Endothelial cell of umbilical vein (primary cell): ENCODE measurements around the gene HEATR1. TPM values are rescaled to one million over a fixed set of nuclear protein-coding genes. Genes with fewer than 3 reads are reported as not detected.
A peak's percentile ranks its signal among the peaks of the same experiment; 100 is the strongest.
"Not testable (repeated sequence)": the region's sequence is repeated elsewhere in the genome, so short reads cannot be mapped to it uniquely, and the experiment has no call there.

Experiments used
- BruUV-seq: library from RNA; stranded (reverse); fragments of 400-500 nt; replicated peaks from 2 replicates; lab custom pipeline; 2021; lab: Mats Ljungman, UMichigan
- CTCF ChIA-PET: fragments of 300-600, 350-600 bp; sonication (Branson Sonifier 250); formaldehyde crosslinking; loops from one replicate; lab custom pipeline; 2021; ENCODE audit warnings: antibody characterized with exemption, inconsistent platforms; lab: Charles Lee
- POLR2A ChIA-PET: fragments of 300-600, 350-600 bp; sonication (Branson Sonifier 250); formaldehyde crosslinking; loops from one replicate; lab custom pipeline; 2021; ENCODE audit warnings: antibody characterized with exemption, inconsistent platforms; lab: Charles Lee
- DNase-seq: peaks from one replicate; pipeline ENCODE4 v3.0.0-alpha.2; 2011; ENCODE audit warnings: low read depth, low spot score
- FAIRE-seq: peaks from 2 replicates; lab custom pipeline; 2011; peaks lifted over from hg19 to GRCh38; lab: Jason Lieb, UNC
- H2AFZ ChIP-seq: 2 replicates; pipeline ENCODE4 v1.6.0; 2012; ENCODE audit warnings: low read depth, low read length, control low read depth, inconsistent platforms
- H3K27ac ChIP-seq: 2 replicates; pipeline ENCODE4 v1.5.1; 2011; ENCODE audit warnings: low read depth, mild to moderate bottlenecking, control low read depth, low read length, moderate library complexity; ENCODE audit not compliant: insufficient read depth
- H3K27me3 ChIP-seq, 2 experiments: 2 replicates each; pipeline versions ENCODE4 v1.6.0 to v1.6.1; 2011; ENCODE audit warnings: low read length in 2 of 2, mixed read lengths in 1 of 2; ENCODE audit not compliant: control insufficient read depth in 2 of 2, insufficient read depth in 2 of 2
- H3K36me3 ChIP-seq, 2 experiments: 2 replicates in 1 of 2; 3 replicates in 1 of 2; pipeline ENCODE4 v1.5.1; 2011; ENCODE audit warnings: low read length in 2 of 2, mild to moderate bottlenecking in 1 of 2, moderate library complexity in 1 of 2; ENCODE audit not compliant: control insufficient read depth in 2 of 2, insufficient read depth in 2 of 2; ENCODE audit errors: extremely low read depth in 1 of 2
- H3K4me1 ChIP-seq: 3 replicates; pipeline ENCODE4 v1.5.1; 2011; ENCODE audit warnings: mild to moderate bottlenecking, low read length; ENCODE audit not compliant: control insufficient read depth, insufficient read depth; ENCODE audit errors: extremely low read depth
- H3K4me2 ChIP-seq: 2 replicates; pipeline ENCODE4 v1.6.1; 2011; ENCODE audit warnings: low read length, control low read depth, mixed read lengths; ENCODE audit not compliant: insufficient read depth
- H3K4me3 ChIP-seq, 3 experiments: fragments of 200-600 bp in 1 of 3; sonication (generic), shearing (Covaris generic) in 1 of 3; replicated peaks in 1 of 3; 2 replicates each; pipeline ENCODE4 v1.5.1; 2011 to 2016; ENCODE audit warnings: control low read depth in 3 of 3, low read length in 3 of 3, mild to moderate bottlenecking in 2 of 3, inconsistent platforms in 1 of 3, low read depth in 1 of 3, moderate library complexity in 1 of 3; ENCODE audit not compliant: insufficient read depth in 1 of 3
- H3K79me2 ChIP-seq: 2 replicates; pipeline ENCODE4 v1.6.0; 2012; ENCODE audit warnings: low read length, inconsistent platforms; ENCODE audit not compliant: control insufficient read depth, insufficient read depth
- H3K9ac ChIP-seq: replicated peaks from 2 replicates; pipeline ENCODE3; 2011; ENCODE audit warnings: low read length, control low read depth; ENCODE audit not compliant: insufficient read depth; ENCODE audit errors: extremely low read depth
- H3K9me1 ChIP-seq: replicated peaks from 3 replicates; pipeline ENCODE4 v1.6.0; 2011; ENCODE audit warnings: mild to moderate bottlenecking, low read length; ENCODE audit not compliant: control insufficient read depth, insufficient read depth; ENCODE audit errors: extremely low read depth
- H3K9me3 ChIP-seq: replicated peaks from 2 replicates; pipeline ENCODE4 v1.5.1; 2012; ENCODE audit warnings: low read length, inconsistent platforms; ENCODE audit not compliant: control insufficient read depth, insufficient read depth
- H4K20me1 ChIP-seq: replicated peaks from 2 replicates; pipeline ENCODE3; 2011; ENCODE audit warnings: mild to moderate bottlenecking, low read length; ENCODE audit not compliant: control insufficient read depth, insufficient read depth; ENCODE audit errors: extremely low read depth
- EZH2 ChIP-seq: IDR thresholded peaks from 2 replicates; pipeline ENCODE4 v1.6.1; 2012; ENCODE audit warnings: borderline replicate concordance, low read depth, mild to moderate bottlenecking, moderate library complexity, low read length, inconsistent platforms; ENCODE audit not compliant: severe bottlenecking
- GATA2 ChIP-seq: IDR thresholded peaks from 2 replicates; pipeline ENCODE4 v1.7.0; 2011; ENCODE audit warnings: low read depth, mild to moderate bottlenecking, moderate library complexity, mixed read lengths, low read length; ENCODE audit not compliant: insufficient read length, insufficient read depth
- POLR2A ChIP-seq: IDR thresholded peaks from 2 replicates; pipeline ENCODE4 v1.6.1; 2012; ENCODE audit warnings: low read depth, mild to moderate bottlenecking, control low read depth, low read length
- dilution Hi-C: fragments of 300-500 bp; cut with MboI; formaldehyde crosslinking; loops from one replicate; pipeline ENCODE4 v1.15.0; 2019; ENCODE audit warnings: low sequenced_read_pairs; ENCODE audit not compliant: extremely low pct_ligation_motif_present
- intact Hi-C: fragments of 100-400 bp; cut with micrococcal nuclease; formaldehyde crosslinking; loops from one replicate; pipeline ENCODE4 v1.10.0; 2022
- polyA plus RNA-seq, 4 experiments: library from polyadenylated mRNA; depleted of rRNA in 3 of 4; stranded (reverse) in 3 of 4; unstranded in 1 of 4; fragments of >200 nt; gene quantifications; 2 replicates each; pipeline versions ENCODE4 v1.2.1 to v1.2.3, GENCODE V29; 2011 to 2012; ENCODE audit warnings: missing spikeins in 1 of 4
- total RNA-seq: library from RNA; stranded (reverse); gene quantifications from 2 replicates; pipeline ENCODE4 v1.2.3, GENCODE V29; 2021
- TF ChIP-seq, protein P1 (sequence below): IDR thresholded peaks from 2 replicates; pipeline ENCODE4 v1.6.1; 2011; ENCODE audit not compliant: insufficient read depth, insufficient read length

The HEATR1 gene
- total and polyA plus RNA-seq, 2 donors (not counting 3 experiments of a cell fraction or from before 2014, with no cell fraction given): 8.4 to 62.0 TPM

DNA sequence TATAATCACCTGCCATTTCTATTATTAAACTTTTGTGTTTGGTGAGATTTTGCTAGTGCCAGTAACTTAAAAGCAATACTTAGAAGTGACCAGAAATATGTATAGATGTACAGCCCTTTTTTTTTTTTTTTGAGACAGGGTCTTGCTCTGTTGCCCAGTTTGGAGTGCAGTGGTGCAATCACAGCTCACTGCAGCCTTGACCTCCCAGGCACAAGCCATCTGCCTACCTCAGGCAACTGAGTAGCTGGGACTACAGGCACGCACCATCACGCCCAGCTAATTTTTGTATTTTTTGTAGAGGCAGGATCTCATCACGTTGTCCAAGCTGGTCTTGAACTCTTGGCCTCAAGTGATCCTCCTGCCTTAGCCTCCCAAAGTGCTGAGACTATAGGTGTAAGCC, 23.9 kb downstream of the HEATR1 start:
- H3K27ac ChIP-seq, H2AFZ ChIP-seq, BruUV-seq, H3K4me1 ChIP-seq, H3K9me3 ChIP-seq, H3K27me3 ChIP-seq, dilution Hi-C loops, H3K79me2 ChIP-seq, DNase-seq, H3K4me2 ChIP-seq, H3K9ac ChIP-seq, H3K9me1 ChIP-seq, H4K20me1 ChIP-seq, H3K4me3 ChIP-seq: not testable (repeated sequence)
- peak; percentile 26 for FAIRE-seq
- POLR2A ChIA-PET: interaction anchor here (0.6 kb wide), 1 partner anchor 216 kb away, joined by 4 read pairs; no protein-coding TSS in a partner anchor
- intact Hi-C loops: loop anchor here (5.0 kb wide), 1 partner anchor 33 kb away; no protein-coding TSS in a partner anchor
- CTCF ChIA-PET: interaction anchor here (0.6 to 1.4 kb wide), 2 partner anchors 97 to 806 kb away, joined by 3 read pairs; no protein-coding TSS in a partner anchor
- H3K36me3 ChIP-seq: peaks cover 12 to 21% of the 10 kb centered on the region in 2 experiments

DNA sequence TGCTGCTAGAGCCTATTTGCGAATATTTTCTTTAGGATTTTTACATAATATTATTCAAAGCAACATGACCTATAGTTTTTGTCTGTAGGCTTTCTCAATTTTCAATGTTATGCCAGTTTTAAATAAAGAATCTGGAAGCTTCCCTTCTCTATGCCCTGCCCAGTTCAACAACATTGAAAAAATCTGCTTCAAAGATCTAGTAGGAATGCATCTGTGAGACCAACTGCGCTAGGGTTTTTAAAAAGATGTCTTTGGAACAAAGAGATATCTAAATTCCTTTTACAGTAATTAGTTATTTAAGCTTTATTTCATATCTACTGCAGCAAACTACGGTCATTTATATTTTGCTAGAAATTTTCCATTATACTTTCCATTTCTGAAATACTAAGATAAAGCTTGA, 25.7 kb downstream of the HEATR1 start:
- Histone ChIP-seq H3K79me2 (no peaks in the 10 kb centered on the region), H3K9me3 (no peaks in the 10 kb centered on the region), H3K36me3 (peaks cover 11 to 20% of the 10 kb centered on the region in 2 experiments), H2AFZ (no peak overlapping the region), H3K27ac (no peak overlapping the region), H3K27me3 (no peaks in the 10 kb centered on the region), H3K4me2 (no peak overlapping the region), H3K4me3 (no peak overlapping the region), H3K9me1 (no peaks in the 10 kb centered on the region), H4K20me1 (no peaks in the 10 kb centered on the region), H3K9ac (no peak overlapping the region), H3K4me1 (no peaks in the 10 kb centered on the region)
- FAIRE-seq (no peak), DNase-seq (no peak)
- TF ChIP-seq POLR2A (no peak), EZH2 (no peak), GATA2 (no peak)
- TF ChIP-seq, protein P1, sequence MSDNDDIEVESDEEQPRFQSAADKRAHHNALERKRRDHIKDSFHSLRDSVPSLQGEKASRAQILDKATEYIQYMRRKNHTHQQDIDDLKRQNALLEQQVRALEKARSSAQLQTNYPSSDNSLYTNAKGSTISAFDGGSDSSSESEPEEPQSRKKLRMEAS: no peak
- BruUV-seq: no TSS peak
- dilution Hi-C loops (no loop called here), intact Hi-C loops (no loop called here)
- ChIA-PET CTCF (interaction anchor here (1.2 kb wide), 1 partner anchor 44 kb away, joined by 3 read pairs; no protein-coding TSS in a partner anchor), POLR2A (no interaction called here)

DNA sequence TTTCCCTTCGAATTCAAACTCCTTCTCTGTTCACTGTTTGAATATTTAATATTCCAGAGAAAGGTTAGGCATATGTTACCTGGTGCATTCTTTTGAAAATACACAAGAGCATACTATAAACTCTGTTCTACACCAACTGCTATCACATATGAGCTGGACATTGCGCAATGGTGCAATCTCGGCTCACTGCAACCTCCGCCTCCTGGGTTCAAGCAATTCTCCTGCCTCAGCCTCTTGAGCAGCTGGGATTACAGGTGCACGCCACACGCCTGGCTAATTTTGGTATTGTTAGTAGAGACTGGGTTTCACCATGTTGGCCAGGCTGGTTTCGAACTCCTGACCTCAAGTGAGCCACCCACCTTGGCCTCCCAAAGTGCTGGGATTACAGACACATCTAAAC, 27.3 kb downstream of the HEATR1 start:
- H3K4me3 ChIP-seq, H2AFZ ChIP-seq, H3K4me1 ChIP-seq, dilution Hi-C loops, H3K9me3 ChIP-seq, H3K9ac ChIP-seq, H3K79me2 ChIP-seq, H3K27ac ChIP-seq, H3K4me2 ChIP-seq, DNase-seq, intact Hi-C loops, H4K20me1 ChIP-seq, FAIRE-seq, POLR2A ChIA-PET, H3K27me3 ChIP-seq, CTCF ChIA-PET, H3K9me1 ChIP-seq, BruUV-seq: not testable (repeated sequence)
- H3K36me3 ChIP-seq: peaks cover 10 to 21% of the 10 kb centered on the region in 2 experiments
